HCT116 (cell line): ENCODE results near the gene NFIX. TPM values are rescaled to one million over a fixed set of nuclear protein-coding genes. Genes with fewer than 3 reads are reported as not detected.

Source experiments
- ATAC-seq: fragments of 200-7000 bp; cut with Tn5 transposase; 2 replicates; pipeline ENCODE4 v1.9.1; 2020; ENCODE audit warnings: mild to moderate bottlenecking, moderate library complexity
- BruUV-seq: library from RNA; stranded (reverse); fragments of 400-500 nt; replicated peaks from 2 replicates; lab custom pipeline; 2021; lab: Mats Ljungman, UMichigan
- CTCF ChIA-PET: fragments of 300-600 bp; sonication (Branson Sonifier 250); formaldehyde crosslinking; loops from one replicate; lab custom pipeline; 2021; ENCODE audit warnings: antibody characterized with exemption; lab: Charles Lee
- POLR2A ChIA-PET: fragments of 300-600, 350-600 bp; sonication (Branson Sonifier 250); formaldehyde crosslinking; loops from one replicate; lab custom pipeline; 2021; ENCODE audit warnings: antibody characterized with exemption; lab: Charles Lee
- RAD21 ChIA-PET, 2 experiments: fragments of 300-600 bp; sonication (Branson Sonifier 250); formaldehyde crosslinking; loops; one replicate each; lab custom pipeline; 2023; ENCODE audit warnings: low total read pairs in 2 of 2; ENCODE audit not compliant: uncharacterized antibody in 2 of 2, unreplicated experiment in 2 of 2, low non-redundant PET in 1 of 2; lab: Charles Lee
- DNase-seq: peaks from one replicate; pipeline ENCODE4 v3.0.0-alpha.2; 2010; ENCODE audit warnings: low read depth, low spot score
- H2AFZ ChIP-seq: fragments of 200-600 bp; shearing (Covaris generic), sonication (generic); 2 replicates; pipeline ENCODE4 v1.6.1; 2017; ENCODE audit warnings: low read depth, mixed run types, mixed read lengths, antibody characterized with exemption, low read length; ENCODE audit not compliant: poor library complexity, severe bottlenecking
- H3K27ac ChIP-seq: 2 replicates; pipeline ENCODE4 v1.5.1; 2012; ENCODE audit warnings: low read depth, low read length
- H3K27me3 ChIP-seq: fragments of 200-600 bp; sonication (generic); 2 replicates; pipeline ENCODE4 v1.6.1; 2016; ENCODE audit warnings: mixed run types, low read length, mixed read lengths; ENCODE audit not compliant: insufficient read depth
- H3K36me3 ChIP-seq, 2 experiments: fragments of 200-500 bp in 1 of 2; fragments of 200-600 bp in 1 of 2; sonication (Bioruptor generic) in 1 of 2; sonication (generic) in 1 of 2; 2 replicates each; pipeline versions ENCODE4 v1.5.1 to v1.6.1; 2014 to 2016; ENCODE audit warnings: low read length in 2 of 2, inconsistent platforms in 1 of 2, mixed read lengths in 1 of 2, mixed run types in 1 of 2; ENCODE audit not compliant: insufficient read depth in 2 of 2, control insufficient read depth in 1 of 2
- H3K4me1 ChIP-seq, 2 experiments: fragments of 200-600 bp in 1 of 2; sonication (generic) in 1 of 2; 2 replicates each; pipeline versions ENCODE4 v1.5.1 to v1.6.1; 2012 to 2017; ENCODE audit warnings: low read length in 2 of 2, inconsistent platforms in 1 of 2, mild to moderate bottlenecking in 1 of 2, mixed read lengths in 1 of 2, mixed run types in 1 of 2, moderate library complexity in 1 of 2; ENCODE audit not compliant: insufficient read depth in 2 of 2, control insufficient read depth in 1 of 2
- H3K4me2 ChIP-seq: fragments of 200-600 bp; sonication (generic); 2 replicates; pipeline ENCODE4 v1.6.1; 2017; ENCODE audit warnings: mixed run types, low read length, mixed read lengths
- H3K4me3 ChIP-seq, 2 experiments: fragments of 200-600 bp in 1 of 2; sonication (generic) in 1 of 2; replicated peaks in 1 of 2; 2 replicates each; pipeline ENCODE4 v1.5.1; 2011 to 2016; ENCODE audit warnings: low read length in 2 of 2, control low read depth in 1 of 2, low read depth in 1 of 2, mild to moderate bottlenecking in 1 of 2, mixed read lengths in 1 of 2, mixed run types in 1 of 2
- H3K79me2 ChIP-seq: fragments of 200-600 bp; sonication (generic); 2 replicates; pipeline ENCODE4 v1.6.1; 2017; ENCODE audit warnings: mild to moderate bottlenecking, mixed run types, low read length, moderate library complexity, mixed read lengths; ENCODE audit not compliant: insufficient read depth
- H3K9ac ChIP-seq: fragments of 200-600 bp; sonication (generic); 2 replicates; pipeline ENCODE4 v1.6.1; 2016; ENCODE audit warnings: low read length, mixed read lengths
- H3K9me2 ChIP-seq: fragments of 200-600 bp; sonication (generic), shearing (Covaris generic); 2 replicates; pipeline ENCODE4 v1.6.1; 2017; ENCODE audit warnings: mixed run types, mild to moderate bottlenecking, moderate library complexity; ENCODE audit not compliant: insufficient read depth
- H3K9me3 ChIP-seq, 2 experiments: fragments of 200-500 bp in 1 of 2; fragments of 200-600 bp in 1 of 2; sonication (Bioruptor generic) in 1 of 2; sonication (generic) in 1 of 2; 2 replicates each; pipeline ENCODE4 v1.6.1; 2014 to 2017; ENCODE audit warnings: low read length in 2 of 2, mixed read lengths in 2 of 2, inconsistent platforms in 1 of 2, low read depth in 1 of 2, mild to moderate bottlenecking in 1 of 2, mixed run types in 1 of 2, moderate library complexity in 1 of 2; ENCODE audit not compliant: control insufficient read depth in 1 of 2, insufficient read depth in 1 of 2
- H4K20me1 ChIP-seq: fragments of 200-600 bp; sonication (generic), shearing (Covaris generic); 2 replicates; pipeline ENCODE4 v1.6.1; 2017; ENCODE audit warnings: mixed run types, mild to moderate bottlenecking, moderate library complexity; ENCODE audit not compliant: insufficient read depth
- ATF3 ChIP-seq: IDR thresholded peaks from 2 replicates; pipeline ENCODE4 v1.6.1; 2012
- CEBPB ChIP-seq: IDR thresholded peaks from 2 replicates; pipeline ENCODE4 v1.6.1; 2012; ENCODE audit warnings: low read depth
- EGR1 ChIP-seq: IDR thresholded peaks from 2 replicates; pipeline ENCODE4 v1.6.1; 2012; ENCODE audit warnings: low read depth
- ELF1 ChIP-seq: IDR thresholded peaks from 2 replicates; pipeline ENCODE4 v1.6.1; 2012; ENCODE audit warnings: low read depth, borderline replicate concordance
- EZH2 ChIP-seq: fragments of 200-600 bp; sonication (generic); IDR thresholded peaks from 2 replicates; pipeline ENCODE4 v1.6.1; 2017; ENCODE audit warnings: antibody characterized with exemption, mixed run types
- EZH2phosphoT487 ChIP-seq: fragments of 200-600 bp; IDR thresholded peaks from 2 replicates; pipeline ENCODE4 v1.6.1; 2018; ENCODE audit warnings: antibody characterized with exemption, borderline replicate concordance
- POLR2AphosphoS5 ChIP-seq: IDR thresholded peaks from 2 replicates; pipeline ENCODE4 v1.6.1; 2011; ENCODE audit warnings: mild to moderate bottlenecking, low read depth, low read length, moderate library complexity
- RAD21 ChIP-seq: IDR thresholded peaks from 2 replicates; pipeline ENCODE4 v1.6.1; 2012; ENCODE audit warnings: low read depth, mild to moderate bottlenecking
- SP1 ChIP-seq: IDR thresholded peaks from 2 replicates; pipeline ENCODE4 v1.6.1; 2012; ENCODE audit warnings: low read depth
- SRF ChIP-seq: IDR thresholded peaks from 2 replicates; pipeline ENCODE4 v1.6.1; 2012; ENCODE audit warnings: low read depth
- TCF7L2 ChIP-seq: IDR thresholded peaks from 2 replicates; pipeline ENCODE4 v1.7.0; 2011; ENCODE audit warnings: borderline replicate concordance, inconsistent platforms; ENCODE audit not compliant: insufficient read depth, insufficient read length; ENCODE audit errors: extremely low read depth
- YY1 ChIP-seq: IDR thresholded peaks from 2 replicates; pipeline ENCODE4 v1.6.1; 2011; ENCODE audit warnings: low read length, low read depth, moderate library complexity, mild to moderate bottlenecking; ENCODE audit not compliant: insufficient replicate concordance; ENCODE audit errors: extremely low read depth
- intact Hi-C: fragments of 100-400 bp; cut with micrococcal nuclease; formaldehyde crosslinking; loops from 2 replicates; pipeline ENCODE4 v1.10.0; 2022
- total RNA-seq: library from RNA; stranded (reverse); gene quantifications from one replicate; pipeline ENCODE4 v1.2.1, GENCODE V29; 2021; ENCODE audit not compliant: unreplicated experiment

Gene NFIX
- total RNA-seq, 1 experiment from 2014 or later: 34.8 TPM

GRCh38 chr19:13068085-13068846 lies 73.0 kb downstream of the NFIX start:
- Histone ChIP-seq H3K9me3 (no peaks in the 10 kb centered on the region), H3K9ac (no peak overlapping the region), H3K36me3 (no peaks in the 10 kb centered on the region), H3K4me3 (no peak overlapping the region), H2AFZ (no peak overlapping the region)
- CTCF ChIA-PET: interaction anchor here (1.5 kb wide), 1 partner anchor 91 kb away, joined by 3 read pairs; no protein-coding TSS in a partner anchor
- TF ChIP-seq EGR1 (no peak), SRF (no peak), EZH2 (no peak), ATF3 (no peak), ELF1 (no peak), TCF7L2 (no peak), CEBPB (no peak), POLR2AphosphoS5 (no peak), YY1 (no peak), RAD21 (no peak), SP1 (no peak), EZH2phosphoT487 (no peak)
- TF ChIP-seq, all 23 proteins: peak for 0
- intact Hi-C loops: no loop called here
- BruUV-seq: no TSS peak
- Histone ChIP-seq H4K20me1 (no peaks in the 10 kb centered on the region), H3K9me2 (no peaks in the 10 kb centered on the region), H3K79me2 (no peaks in the 10 kb centered on the region), H3K4me1 (no peaks in the 10 kb centered on the region), H3K27me3 (no peaks in the 10 kb centered on the region), H3K27ac (no peak overlapping the region), H3K4me2 (no peak overlapping the region)
- DNase-seq: no peak
- ChIA-PET RAD21 (no interaction called here), POLR2A (no interaction called here)
- no peak for ATAC-seq
